ENCODE data around the gene CDH7.

DNA sequence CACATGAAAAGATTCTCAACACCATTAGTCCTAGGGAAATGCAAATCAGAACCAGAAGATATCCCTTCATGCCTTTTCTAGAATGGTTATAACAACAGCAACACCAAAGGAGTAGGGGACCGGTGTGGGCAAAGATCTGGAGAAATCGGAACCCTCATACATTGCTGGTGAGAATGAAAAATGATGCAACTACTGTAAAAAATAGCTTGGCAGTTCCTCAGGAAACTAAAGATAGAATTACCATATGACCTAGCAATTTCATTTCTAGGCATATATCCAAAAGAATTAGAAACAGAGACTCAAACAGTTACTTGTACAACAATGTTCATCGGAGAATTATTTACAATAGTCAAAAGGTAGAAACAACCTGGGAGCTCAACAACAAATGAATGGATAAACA is 29.2 kb upstream of the CDH7 start:
- TF ChIP-seq, protein P1, sequence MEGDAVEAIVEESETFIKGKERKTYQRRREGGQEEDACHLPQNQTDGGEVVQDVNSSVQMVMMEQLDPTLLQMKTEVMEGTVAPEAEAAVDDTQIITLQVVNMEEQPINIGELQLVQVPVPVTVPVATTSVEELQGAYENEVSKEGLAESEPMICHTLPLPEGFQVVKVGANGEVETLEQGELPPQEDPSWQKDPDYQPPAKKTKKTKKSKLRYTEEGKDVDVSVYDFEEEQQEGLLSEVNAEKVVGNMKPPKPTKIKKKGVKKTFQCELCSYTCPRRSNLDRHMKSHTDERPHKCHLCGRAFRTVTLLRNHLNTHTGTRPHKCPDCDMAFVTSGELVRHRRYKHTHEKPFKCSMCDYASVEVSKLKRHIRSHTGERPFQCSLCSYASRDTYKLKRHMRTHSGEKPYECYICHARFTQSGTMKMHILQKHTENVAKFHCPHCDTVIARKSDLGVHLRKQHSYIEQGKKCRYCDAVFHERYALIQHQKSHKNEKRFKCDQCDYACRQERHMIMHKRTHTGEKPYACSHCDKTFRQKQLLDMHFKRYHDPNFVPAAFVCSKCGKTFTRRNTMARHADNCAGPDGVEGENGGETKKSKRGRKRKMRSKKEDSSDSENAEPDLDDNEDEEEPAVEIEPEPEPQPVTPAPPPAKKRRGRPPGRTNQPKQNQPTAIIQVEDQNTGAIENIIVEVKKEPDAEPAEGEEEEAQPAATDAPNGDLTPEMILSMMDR (IDR thresholded peaks at IDR 0.05; ENCODE audit: borderline replicate concordance, extremely low read depth, low read length, poor library complexity, severe bottlenecking): no peak
- no peak for TF ChIP-seq EZH2 (IDR thresholded peaks at IDR 0.05; ENCODE audit: borderline replicate concordance, low read depth, low read length, severe bottlenecking)

Measured in DND-41 (cell line).